Adrenal gland (tissue), 5 donors: ENCODE results near the gene AK4.

Experiments
- CTCF ChIP-seq, 6 experiments: fragments of 450-650 bp in 4 of 6; fragments of 200-600 bp in 2 of 6; sonication (generic) in 1 of 6; IDR thresholded peaks; 1 replicate in 5 of 6; 2 replicates in 1 of 6; pipeline versions ENCODE4 v1.5.1 to v1.8.0; 2016 to 2021; ENCODE audit warnings: antibody characterized with exemption in 6 of 6, mild to moderate bottlenecking in 2 of 6, moderate library complexity in 1 of 6
- POLR2A ChIP-seq, 2 donors: fragments of 450-650 bp; IDR thresholded peaks; one replicate each; pipeline ENCODE4 v1.6.1; 2017; ENCODE audit warnings: antibody characterized with exemption in 2 of 2, mild to moderate bottlenecking in 2 of 2, moderate library complexity in 1 of 2
- donor health status: DM: no; HTN: no; CAD: no.

- TF ChIP-seq CTCF (IDR thresholded peaks at IDR 0.05) (no peak), POLR2A (IDR thresholded peaks at IDR 0.05) (no peak)
Observed at GRCh38 chr1:65256860-65257708, 109.1 kb downstream of the AK4 start.
